Measurements from ENCODE around the gene SPPL2A.
"Not testable (repeated sequence)": the region's sequence is repeated elsewhere in the genome, so short reads cannot be mapped to it uniquely, and the experiment has no call there.

SPPL2A gene

DNA sequence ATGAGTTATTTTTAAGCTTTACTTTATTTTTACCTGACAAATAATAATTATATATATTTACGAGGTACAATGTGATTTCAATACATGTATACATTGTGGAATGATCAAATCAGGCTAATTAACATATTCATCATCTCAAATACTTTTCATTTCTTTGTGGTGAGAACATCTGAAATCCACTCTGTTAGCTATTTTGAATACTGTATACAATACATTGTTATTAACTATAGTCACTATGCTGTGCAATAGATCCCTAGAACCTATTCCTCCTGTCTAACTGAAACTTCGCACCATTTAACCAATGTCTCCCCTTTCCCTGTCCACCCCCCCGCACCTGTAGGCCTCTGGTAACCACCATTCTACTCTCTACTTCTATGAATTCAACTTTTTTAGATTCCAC is 7.9 kb upstream of the SPPL2A start:
- DNase-seq: no peak

DNA sequence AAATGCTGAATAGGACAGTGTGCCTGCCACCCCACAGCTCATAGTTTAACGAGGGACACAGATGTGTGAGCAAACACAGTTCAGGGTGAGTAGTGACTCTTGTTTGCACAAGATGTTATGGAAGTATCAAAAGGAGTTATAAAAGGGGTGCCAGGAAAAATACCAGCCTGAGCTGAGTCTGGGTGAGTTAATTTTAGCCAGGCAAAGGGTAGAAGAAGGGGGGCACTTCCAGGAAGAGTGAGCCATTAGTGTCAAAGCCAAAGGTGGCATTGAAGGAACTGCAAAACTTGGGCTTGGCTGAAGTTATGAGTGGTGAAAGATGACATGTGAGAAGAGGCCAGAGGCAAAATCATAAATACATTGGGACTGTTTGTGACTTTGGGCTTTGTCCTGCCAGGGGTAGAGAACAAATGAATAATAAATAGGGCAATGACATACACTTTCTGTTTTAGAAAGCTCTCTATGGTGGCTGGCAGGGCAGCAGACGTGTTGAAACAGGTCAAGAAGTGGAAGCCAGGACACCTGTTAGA is 1.9 kb upstream of the SPPL2A start:
- DNase-seq: no peak

DNA sequence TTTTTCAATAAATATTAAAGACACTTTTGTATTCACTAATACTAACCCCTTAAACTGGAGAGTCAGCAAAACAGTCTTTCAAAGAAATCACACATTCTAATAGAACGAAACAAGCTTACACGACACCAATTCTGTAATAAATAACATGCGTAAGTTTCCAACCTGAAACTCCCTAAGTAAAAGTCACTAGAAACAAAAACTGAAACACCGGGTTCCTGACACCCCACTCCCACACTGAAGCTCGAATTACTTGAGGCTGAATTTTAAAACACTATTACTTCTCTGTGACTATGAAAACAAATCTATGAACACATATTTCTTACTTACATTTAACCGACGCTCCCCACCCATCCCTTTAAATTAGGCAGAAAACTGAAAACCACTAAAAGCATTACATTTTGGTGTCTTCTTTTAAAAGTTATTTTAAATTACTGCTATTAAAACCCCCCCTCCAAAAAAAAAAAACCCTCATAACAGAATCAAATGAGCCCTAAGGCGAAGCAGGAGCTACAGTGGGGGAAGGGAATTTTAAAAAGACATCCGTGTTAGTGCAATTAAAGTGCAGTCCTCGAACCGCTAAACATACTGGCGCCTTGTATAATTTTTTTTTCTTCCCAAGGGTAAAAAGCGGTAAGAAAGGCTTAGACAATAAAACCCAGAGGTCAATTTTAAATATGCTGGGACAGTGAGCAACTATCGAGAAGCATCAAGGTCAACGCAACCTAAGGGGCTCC is 878 bp downstream of the SPPL2A start:
- DNase-seq: peak in 1 of 51 donors; percentile 44

DNA sequence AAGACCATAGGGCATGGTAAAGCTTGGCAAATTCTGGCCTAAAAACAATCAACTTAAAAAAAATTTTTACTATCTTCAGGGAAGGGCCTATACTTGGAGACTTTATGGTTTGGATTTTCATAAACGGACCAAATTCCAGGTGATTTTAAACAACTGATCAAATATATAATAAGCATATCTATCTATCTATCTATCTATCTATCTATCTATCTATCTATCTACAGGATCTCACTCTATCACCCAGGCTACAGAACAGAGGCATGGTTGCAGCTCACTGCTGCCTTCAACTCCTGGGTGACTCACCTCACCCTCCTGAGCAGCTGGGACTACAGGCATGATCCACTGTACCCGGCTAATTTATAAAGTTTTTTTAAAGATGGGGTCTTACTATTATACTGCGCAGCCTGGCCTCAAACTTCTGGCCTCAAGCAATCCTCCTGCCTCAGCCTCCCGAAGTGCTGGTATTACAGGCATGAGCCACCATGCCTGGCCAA is 6.7 kb downstream of the SPPL2A start:
- DNase-seq: no peak

DNA sequence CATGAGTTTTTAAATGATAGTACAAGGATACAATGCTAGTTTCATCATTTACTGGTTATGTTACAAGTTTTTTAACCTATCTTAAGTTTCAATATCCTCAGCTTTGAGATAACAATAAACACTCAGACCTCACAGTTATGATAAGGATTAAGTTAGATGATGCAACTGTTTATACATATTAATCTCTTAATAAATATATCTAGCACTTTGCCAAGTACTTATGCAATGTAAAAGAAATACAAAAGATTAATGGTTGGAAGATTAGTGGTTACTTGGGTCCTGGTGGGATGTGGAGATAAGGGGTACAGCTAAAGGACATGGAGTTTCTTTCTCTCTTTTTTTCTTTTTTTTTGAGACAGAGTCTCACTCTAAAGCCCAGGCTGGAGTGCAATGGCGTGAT is 12.0 kb downstream of the SPPL2A start:
- no peak for DNase-seq

DNA sequence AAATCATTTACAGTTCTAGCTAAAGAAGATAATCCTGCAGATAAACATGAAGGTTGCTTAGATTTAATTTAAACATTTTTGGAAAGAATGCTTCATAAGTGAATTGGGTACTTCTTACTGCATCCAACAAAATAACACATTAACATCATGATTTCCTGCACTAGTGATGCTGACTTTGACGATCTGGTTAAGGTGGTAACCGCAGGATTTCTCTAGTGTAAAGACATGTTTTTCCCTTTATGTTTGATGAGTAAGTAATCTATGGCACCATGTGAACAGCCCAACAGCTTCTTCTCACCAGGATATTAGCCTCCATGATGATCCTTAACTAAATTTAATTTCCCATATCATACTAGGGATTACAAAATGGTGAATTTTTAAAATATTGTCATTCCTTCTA is 14.1 kb downstream of the SPPL2A start:
- DNase-seq: no peak

DNA sequence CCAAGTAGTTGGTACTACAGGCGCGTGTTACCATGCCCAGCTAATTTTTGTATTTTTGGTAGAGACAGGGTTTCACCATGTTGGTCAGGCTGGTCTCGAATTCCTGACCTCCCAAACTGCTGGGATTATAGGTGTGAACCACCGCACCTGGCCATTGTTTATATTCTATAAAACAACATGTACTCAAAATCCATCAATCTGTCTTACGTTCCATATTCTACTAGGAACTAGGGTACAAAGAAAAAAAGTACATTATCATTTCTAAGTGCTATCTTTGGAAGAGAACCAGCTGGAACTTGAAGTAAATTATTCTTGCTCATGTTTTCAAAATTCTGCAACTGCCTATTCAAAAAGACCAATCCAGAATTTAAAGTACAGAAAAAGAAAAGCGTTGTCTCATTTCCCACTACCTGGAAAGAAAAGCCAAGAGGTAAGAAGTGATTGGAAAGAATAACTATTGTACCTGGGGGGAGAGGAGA is 15.2 kb downstream of the SPPL2A start:
- DNase-seq: no peak

DNA sequence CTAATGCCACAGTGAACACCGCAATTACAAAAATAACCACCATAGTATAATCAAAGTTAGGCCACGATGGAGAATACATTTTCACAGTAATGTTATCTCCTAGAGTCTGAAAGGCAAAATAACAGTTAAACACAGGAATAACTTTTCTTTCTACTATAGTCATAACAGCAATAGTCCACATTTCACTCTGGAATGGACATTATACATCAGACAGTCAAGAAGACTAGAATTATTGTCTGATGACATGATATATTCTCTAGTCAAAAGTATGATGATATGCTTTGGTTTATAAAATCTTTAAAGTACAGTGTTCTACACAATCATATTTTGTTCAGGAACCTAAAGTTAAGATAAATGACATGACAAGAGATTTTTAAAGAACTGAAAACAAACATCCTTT is 18.0 kb downstream of the SPPL2A start:
- DNase-seq: no peak

DNA sequence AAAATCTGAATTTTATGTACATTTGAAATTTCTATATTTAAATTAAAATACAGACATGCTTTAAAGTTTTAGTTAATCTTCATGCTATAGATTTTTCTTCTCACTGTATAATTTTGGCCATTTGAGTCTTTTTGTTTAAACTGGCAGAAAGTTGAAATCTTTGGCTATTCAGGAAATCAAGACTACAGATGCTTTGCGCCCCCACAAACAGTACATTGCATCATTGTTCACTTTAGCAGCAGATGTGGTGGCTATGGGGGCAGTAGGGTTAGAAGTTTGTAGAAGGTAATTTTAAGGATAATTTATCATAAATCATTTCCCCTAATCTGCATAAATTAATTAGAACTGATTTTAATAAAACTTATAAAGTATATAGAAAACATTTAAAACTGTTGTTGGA is 20.9 kb downstream of the SPPL2A start:
- no peak for DNase-seq

DNA sequence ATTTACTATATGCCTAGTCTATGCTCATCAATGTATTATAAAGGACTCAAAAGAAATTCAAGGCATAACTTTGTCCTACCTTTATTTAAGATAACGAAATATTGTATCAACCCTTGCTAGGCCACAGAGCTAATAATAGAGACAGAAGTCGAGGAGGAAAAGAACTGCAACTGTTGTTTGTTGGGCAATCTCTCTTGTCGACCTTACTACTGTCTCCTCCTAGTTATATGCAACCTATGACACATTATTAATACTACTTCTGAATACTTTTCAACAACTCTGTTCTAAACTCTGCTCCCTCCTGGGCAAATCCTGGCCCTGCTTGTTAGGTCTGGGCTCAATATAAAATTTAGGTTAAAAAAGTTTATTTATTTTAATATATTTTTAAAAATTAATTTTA is 24.6 kb downstream of the SPPL2A start:
- DNase-seq: no peak

DNA sequence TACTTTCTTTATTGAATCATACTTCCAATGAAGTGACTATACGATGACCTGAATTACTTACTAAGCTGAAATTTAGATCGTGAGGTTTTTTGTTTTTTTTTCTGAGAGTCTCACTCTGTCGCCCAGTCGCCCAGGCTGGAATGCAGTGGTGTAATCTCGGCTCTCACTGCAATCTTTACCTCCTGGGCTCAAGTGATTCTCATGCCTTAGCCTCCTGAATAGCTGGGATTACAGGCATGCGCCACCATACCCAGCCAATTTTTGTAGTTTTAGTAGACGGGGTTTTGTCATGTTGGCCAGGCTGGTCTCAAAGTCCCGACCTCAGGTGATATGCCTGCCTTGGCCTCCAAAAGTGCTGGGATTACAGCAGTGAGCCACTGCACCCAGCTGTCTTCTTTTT is 28.7 kb downstream of the SPPL2A start:
- DNase-seq: no peak

DNA sequence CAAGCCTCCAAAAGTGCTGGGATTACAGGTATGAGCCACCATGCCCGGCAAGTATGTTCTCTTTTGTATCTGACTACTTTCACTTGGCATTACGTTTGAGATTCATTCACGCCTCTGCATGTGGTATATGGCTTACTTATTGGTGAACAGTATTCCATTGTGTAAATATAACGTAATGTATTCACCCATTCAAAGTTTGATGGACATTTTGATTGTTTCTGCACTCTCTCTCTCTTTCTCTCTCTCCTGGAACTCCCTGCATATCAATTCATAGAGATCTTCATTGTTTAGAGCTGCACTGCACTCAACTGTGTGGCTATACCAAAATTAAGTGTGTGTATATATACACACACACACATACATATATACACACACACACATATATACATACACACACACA is 30.4 kb downstream of the SPPL2A start:
- no peak for DNase-seq

DNA sequence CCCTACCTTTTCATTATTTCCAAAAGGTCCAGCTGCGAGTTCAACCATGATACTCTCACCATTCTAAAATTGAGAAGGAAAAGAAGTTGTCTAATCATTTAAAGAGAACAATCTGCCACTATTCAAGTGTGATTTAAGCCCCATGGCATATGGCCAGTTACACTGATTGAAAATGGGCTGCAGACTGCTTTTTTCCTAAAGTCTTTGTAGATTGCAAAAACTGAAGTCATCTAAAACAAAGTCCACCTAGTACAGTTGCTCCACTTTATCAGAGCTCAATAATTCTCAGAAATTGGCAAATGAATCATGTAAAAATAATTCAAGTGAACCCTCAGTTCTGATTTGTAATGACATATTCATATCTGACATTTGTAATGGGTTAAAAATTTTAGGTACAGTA is 39.2 kb downstream of the SPPL2A start:
- DNase-seq: no peak

DNA sequence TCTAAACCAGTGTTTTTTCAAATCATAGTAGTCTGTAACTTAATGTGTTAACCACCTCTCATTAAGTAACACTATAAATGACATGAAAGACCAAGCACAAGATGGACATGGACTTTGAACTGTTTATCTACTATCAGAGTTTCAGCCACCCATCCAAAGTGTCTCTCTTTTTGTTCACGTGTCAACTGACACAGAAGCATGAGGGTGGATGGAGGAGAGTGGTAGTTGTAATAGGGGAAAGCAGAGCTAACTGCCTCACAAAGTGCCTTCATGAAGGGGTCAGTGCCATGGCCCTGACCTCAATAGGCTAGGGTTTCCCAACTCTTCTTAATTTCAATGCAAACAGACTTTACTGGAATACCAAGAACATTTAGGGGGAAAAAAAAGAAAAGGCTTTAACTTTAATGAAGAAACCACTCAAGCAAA is 46.8 kb downstream of the SPPL2A start:
- DNase-seq: no peak

DNA sequence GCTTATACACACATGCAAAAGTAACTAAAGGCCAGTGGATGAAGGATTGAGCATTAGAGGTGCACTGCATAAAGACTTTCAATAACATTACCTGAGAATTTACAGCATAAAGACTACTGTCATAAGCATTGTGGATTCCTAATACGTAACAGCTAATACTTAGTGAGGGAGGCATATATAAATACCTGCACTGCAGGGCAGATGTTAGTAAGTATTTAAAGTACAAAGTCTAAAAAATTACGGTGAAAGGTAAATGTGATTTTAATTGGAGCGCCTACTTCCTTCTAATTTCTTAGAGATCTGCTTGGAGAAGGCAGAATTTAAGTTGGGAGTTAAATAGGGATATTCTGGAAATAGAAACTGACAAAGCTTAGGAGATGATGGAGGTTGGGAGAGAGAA is 53.5 kb downstream of the SPPL2A start:
- no peak for DNase-seq

DNA sequence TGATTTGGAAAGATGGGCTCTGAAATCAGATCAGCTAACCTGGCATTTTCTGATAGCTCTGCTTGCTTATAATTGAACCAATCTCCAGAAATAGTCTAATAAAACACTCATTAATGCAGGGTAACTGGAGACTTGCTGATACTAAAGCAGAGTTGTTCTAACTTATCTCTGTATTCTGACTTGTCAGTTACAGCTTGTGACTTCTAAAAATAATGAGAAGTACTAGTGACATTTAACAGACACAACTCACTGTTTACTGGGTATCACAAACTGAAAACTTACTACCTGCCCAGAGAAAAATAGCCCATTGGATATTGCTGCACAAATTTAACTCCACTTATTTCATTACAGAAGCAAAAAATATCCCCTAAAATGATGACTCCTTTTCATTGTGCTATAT is 54.9 kb downstream of the SPPL2A start:
- no peak for DNase-seq

DNA sequence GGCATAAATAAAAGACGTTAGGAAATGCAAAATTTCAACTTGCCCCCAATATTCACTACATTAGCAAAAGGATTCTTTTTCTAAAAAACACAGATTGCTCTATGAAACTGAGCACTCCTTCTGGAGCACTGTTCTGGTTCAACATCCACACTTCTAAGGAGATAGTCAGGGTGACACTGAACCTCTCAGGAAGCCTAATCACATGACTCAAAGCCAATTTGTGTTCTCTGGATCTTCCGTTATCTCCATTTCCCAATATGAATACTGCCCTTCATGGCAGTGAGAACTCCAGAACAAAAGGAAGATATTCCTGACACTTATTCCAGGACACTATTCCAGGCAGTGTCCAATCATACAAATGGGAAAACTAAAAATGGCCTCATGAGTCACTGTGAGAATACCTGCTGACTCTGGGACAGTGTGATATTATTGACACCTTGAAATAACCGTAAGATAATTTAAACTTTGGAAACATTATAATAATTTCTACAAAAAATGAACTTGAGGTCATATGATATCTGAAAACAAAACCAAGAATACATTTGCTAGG is 57.6 kb downstream of the SPPL2A start:
- DNase-seq: no peak

DNA sequence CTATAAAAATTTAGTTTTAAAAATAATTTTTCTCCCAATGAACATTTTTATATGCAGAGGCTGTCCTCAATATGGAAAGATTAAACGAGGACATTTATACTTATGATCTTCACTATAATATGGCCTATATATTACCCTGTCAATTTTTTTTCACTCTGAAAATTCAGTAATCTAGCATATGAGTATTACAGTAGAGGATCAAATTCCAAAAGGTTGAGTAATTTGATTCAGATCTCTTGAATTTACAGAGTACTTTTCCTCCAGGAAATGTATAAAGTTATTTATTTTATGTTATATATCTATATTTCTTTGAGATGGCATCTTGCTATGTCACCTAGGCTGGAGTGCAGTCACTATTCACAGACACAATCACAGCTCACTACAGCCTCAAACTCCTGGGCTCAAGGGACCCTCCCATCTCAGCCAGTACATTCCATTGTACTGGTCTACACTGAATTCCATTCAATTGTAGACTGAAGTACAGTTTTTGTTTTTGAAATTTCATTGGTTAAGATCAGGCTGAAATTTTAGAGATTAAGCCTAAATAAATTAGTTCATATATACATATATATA is 62.7 kb downstream of the SPPL2A start:
- DNase-seq: no peak

DNA sequence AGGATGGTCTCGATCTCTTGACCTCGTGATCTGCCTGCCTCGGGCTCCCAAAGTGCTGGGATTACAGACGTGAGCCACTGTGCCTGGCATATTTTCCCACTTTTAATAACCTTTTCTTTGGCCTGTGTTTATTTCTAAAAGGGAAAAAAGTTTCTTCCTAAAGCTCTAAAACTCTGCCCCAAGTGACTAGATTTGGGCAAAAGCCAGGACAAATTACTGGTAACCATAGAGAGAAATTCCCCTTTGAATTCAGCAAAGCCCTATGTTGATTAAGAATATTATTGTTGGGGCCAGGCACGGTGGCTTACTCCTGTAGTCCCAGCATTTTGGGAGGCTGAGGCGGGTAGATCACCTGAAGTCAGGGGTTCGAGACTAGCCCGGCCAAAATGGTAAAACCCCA is 67.4 kb downstream of the SPPL2A start:
- DNase-seq: no peak

DNA sequence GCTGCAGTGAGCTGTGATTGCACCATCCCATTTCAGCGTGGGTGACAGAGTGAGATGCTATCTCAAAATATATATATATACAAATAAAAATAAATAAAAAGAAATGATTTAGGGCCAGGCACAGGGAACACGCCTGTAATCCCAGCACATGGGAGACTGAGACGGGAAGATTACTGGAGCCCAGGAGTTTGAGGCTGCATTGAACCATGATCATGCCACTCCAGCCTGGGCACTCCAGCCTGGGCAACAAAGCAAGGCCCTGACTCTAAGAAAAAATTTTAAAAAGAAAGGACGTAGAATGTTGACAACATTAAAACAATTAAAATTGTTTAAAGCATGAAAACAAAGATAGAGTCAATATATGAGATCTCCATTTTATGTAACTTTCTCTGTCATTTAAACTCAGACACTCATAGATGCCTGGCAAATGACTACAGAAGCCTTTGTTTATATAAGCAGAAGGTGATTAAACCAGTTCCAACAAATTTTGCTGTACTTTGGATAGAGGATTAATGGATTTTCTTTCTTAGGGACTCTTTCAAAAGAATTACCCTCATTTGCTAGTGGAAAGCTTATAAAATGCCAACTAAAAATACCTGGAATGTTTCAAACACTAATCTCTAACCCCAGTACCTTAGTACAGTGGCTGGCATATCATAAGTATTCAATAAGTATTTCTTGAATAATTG is 68.3 kb downstream of the SPPL2A start:
- DNase-seq: no peak

DNA sequence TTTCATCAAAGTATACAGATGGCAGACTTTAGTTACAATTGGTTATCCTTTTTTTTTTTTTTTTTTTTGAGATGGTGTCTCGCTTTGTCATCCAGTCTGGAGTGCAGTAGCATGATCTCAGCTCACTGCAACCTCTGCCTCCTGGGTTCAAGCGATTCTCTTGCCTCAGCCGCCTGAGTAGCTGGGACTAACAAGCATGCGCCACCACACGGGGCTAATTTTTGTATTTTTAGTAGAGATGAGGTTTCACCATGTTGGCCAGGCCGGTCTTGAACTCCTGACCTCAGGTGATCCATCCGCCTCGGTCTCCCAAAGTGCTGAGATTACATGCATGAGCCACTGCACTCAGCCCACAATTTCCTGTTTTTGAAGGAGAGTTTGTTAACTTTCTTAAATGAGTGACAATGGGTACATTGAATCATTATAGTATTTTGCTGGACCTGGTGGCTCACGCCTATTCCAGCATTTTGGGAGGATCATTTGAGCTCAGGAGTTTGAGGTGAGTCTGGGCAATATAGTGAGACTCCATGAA is 70.8 kb downstream of the SPPL2A start:
- DNase-seq: not testable (repeated sequence)

Data from hypothalamus (tissue), 51 donors.